HepG2 (cell line): Measurements from ENCODE around the gene FCAMR. TPM values are rescaled to one million over a fixed set of nuclear protein-coding genes. Genes with fewer than 3 reads are reported as not detected.

Experiments
- DRAP1 ChIP-seq: IDR thresholded peaks from 2 replicates; pipeline ENCODE4 v1.6.1; 2016; ENCODE audit warnings: missing genetic modification reagents, missing compliant biosample characterization
- ELF3 ChIP-seq: IDR thresholded peaks from 2 replicates; pipeline ENCODE4 v1.6.1; 2016; ENCODE audit warnings: missing genetic modification reagents, missing compliant biosample characterization
- HBP1 ChIP-seq: IDR thresholded peaks from 2 replicates; pipeline ENCODE4 v1.6.1; 2016; ENCODE audit warnings: low read depth, control low read depth
- LCORL ChIP-seq, 2 experiments: fragments of 450-650 bp in 1 of 2; sonication (generic) in 1 of 2; formaldehyde crosslinking in 1 of 2; IDR thresholded peaks; 2 replicates each; pipeline versions ENCODE4 v1.5.0 to v1.6.1; 2017 to 2020; ENCODE audit warnings: antibody characterized with exemption in 1 of 2, missing genetic modification reagents in 1 of 2
- POGZ ChIP-seq: sonication (generic); formaldehyde crosslinking; IDR thresholded peaks from 2 replicates; pipeline ENCODE4 v1.4.0; 2020; ENCODE audit warnings: mild to moderate bottlenecking, missing genetic modification reagents
- PPARG ChIP-seq: conservative IDR thresholded peaks from 2 replicates; pipeline ENCODE4 v1.6.1; 2016; ENCODE audit warnings: missing biosample characterization, missing genetic modification reagents
- SOX5 ChIP-seq: IDR thresholded peaks from 2 replicates; pipeline ENCODE4 v1.6.1; 2016; ENCODE audit warnings: borderline replicate concordance
- TAF1 ChIP-seq: sonication (generic); formaldehyde crosslinking; IDR thresholded peaks from 2 replicates; pipeline ENCODE4 v1.4.0; 2020; ENCODE audit warnings: missing genetic modification reagents
- TFDP1 ChIP-seq: IDR thresholded peaks from 2 replicates; pipeline ENCODE4 v1.6.1; 2016; ENCODE audit warnings: missing compliant biosample characterization, missing genetic modification reagents, borderline replicate concordance
- ZMYM4 ChIP-seq: sonication (generic); formaldehyde crosslinking; IDR thresholded peaks from 2 replicates; pipeline ENCODE4 v1.8.1; 2023; ENCODE audit warnings: mild to moderate bottlenecking, missing genetic modification reagents
- ZNF317 ChIP-seq: sonication (generic); formaldehyde crosslinking; IDR thresholded peaks from 2 replicates; pipeline ENCODE4 v1.5.0; 2020; ENCODE audit warnings: mild to moderate bottlenecking, missing genetic modification reagents
- ZNF660 ChIP-seq: sonication (generic); formaldehyde crosslinking; IDR thresholded peaks from 2 replicates; pipeline ENCODE4 v1.5.1; 2020; ENCODE audit warnings: mild to moderate bottlenecking, low read depth, missing genetic modification reagents, borderline replicate concordance
- ZNF777 ChIP-seq: sonication (generic); formaldehyde crosslinking; IDR thresholded peaks from 2 replicates; pipeline ENCODE4 v1.4.0; 2020; ENCODE audit warnings: missing genetic modification reagents
- ZNF878 ChIP-seq: sonication (generic); formaldehyde crosslinking; IDR thresholded peaks from 2 replicates; pipeline ENCODE4 v1.8.1; 2023; ENCODE audit warnings: mild to moderate bottlenecking, missing genetic modification reagents, moderate library complexity
- polyA plus RNA-seq, 8 experiments: library from polyadenylated mRNA; depleted of rRNA in 3 of 8; stranded (reverse) in 7 of 8; unstranded in 1 of 8; fragments of >200 nt; fragmentation: Illumina TruSeq in 4 of 8; extraction: Trizol in 4 of 8; gene quantifications; 2 replicates each; pipeline versions ENCODE4 v1.2.1 to v1.2.3, GENCODE V29; 2011 to 2016; ENCODE audit warnings: low read depth in 4 of 8, missing spikeins in 1 of 8, mixed read lengths in 1 of 8; ENCODE audit not compliant: insufficient read depth in 1 of 8
- total RNA-seq, 5 experiments: library from RNA; depleted of rRNA; stranded (reverse); fragments of >200 nt; fragmentation: Illumina TruSeq; extraction: Trizol; gene quantifications; 2 replicates each; pipeline ENCODE4 v1.2.3, GENCODE V29; 2016; ENCODE audit warnings: low read depth in 1 of 5
- TF ChIP-seq, protein P1 (sequence below): sonication (generic); formaldehyde crosslinking; IDR thresholded peaks from 2 replicates; pipeline ENCODE4 v1.4.0; 2020; ENCODE audit warnings: low read depth, missing genetic modification reagents
- TF ChIP-seq, protein P2 (sequence below): IDR thresholded peaks from 2 replicates; pipeline ENCODE4 v1.6.1; 2016; ENCODE audit warnings: missing compliant biosample characterization, missing genetic modification reagents, borderline replicate concordance
- TF ChIP-seq, protein P3 (sequence below): sonication (generic); formaldehyde crosslinking; IDR thresholded peaks from 2 replicates; pipeline ENCODE4 v1.8.0; 2022; ENCODE audit warnings: mild to moderate bottlenecking, missing genetic modification reagents

FCAMR gene
- total and polyA plus RNA-seq, 2 of the 13 experiments (the other 11 are each of a cell fraction or from before 2014, with no cell fraction given): not detected

GRCh38 chr1:206951318-206952100, 18.8 kb downstream of the FCAMR start (continued):
- TF ChIP-seq, protein P1, sequence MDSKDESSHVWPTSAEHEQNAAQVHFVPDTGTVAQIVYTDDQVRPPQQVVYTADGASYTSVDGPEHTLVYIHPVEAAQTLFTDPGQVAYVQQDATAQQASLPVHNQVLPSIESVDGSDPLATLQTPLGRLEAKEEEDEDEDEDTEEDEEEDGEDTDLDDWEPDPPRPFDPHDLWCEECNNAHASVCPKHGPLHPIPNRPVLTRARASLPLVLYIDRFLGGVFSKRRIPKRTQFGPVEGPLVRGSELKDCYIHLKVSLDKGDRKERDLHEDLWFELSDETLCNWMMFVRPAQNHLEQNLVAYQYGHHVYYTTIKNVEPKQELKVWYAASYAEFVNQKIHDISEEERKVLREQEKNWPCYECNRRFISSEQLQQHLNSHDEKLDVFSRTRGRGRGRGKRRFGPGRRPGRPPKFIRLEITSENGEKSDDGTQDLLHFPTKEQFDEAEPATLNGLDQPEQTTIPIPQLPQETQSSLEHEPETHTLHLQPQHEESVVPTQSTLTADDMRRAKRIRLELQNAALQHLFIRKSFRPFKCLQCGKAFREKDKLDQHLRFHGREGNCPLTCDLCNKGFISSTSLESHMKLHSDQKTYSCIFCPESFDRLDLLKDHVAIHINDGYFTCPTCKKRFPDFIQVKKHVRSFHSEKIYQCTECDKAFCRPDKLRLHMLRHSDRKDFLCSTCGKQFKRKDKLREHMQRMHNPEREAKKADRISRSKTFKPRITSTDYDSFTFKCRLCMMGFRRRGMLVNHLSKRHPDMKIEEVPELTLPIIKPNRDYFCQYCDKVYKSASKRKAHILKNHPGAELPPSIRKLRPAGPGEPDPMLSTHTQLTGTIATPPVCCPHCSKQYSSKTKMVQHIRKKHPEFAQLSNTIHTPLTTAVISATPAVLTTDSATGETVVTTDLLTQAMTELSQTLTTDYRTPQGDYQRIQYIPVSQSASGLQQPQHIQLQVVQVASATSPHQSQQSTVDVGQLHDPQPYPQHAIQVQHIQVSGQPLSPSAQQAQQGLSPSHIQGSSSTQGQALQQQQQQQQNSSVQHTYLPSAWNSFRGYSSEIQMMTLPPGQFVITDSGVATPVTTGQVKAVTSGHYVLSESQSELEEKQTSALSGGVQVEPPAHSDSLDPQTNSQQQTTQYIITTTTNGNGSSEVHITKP (CRISPR knock-in tag): peak; percentile 64; the same call in 1 of the 2 replicates
- TF ChIP-seq, protein P2, sequence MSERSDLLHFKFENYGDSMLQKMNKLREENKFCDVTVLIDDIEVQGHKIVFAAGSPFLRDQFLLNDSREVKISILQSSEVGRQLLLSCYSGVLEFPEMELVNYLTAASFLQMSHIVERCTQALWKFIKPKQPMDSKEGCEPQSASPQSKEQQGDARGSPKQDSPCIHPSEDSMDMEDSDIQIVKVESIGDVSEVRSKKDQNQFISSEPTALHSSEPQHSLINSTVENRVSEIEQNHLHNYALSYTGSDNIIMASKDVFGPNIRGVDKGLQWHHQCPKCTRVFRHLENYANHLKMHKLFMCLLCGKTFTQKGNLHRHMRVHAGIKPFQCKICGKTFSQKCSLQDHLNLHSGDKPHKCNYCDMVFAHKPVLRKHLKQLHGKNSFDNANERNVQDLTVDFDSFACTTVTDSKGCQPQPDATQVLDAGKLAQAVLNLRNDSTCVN: 0 out of 2 replicates have a peak, but pooled peaks have one; percentile 28
- TF ChIP-seq ZNF317 (CRISPR knock-in tag): 0 out of 2 replicates have a peak, but pooled peaks have one; percentile 25
- TF ChIP-seq ZNF878 (CRISPR knock-in tag): peak; percentile 73; the same call in 1 of the 2 replicates
- peak; percentile 9; the same call in 1 of the 2 replicates for TF ChIP-seq TAF1 (CRISPR knock-in tag)
- peak; percentile 43 for TF ChIP-seq POGZ (CRISPR knock-in tag)
- peak; percentile 56; the same call in 1 of the 2 replicates for TF ChIP-seq PPARG (CRISPR knock-in tag)
- TF ChIP-seq DRAP1 (CRISPR knock-in tag): peak; percentile 37; the same call in 1 of the 2 replicates
- no peak for TF ChIP-seq ZNF660 (CRISPR knock-in tag)
- peak; percentile 53; the same call in 1 of the 2 replicates for TF ChIP-seq ELF3 (CRISPR knock-in tag)
- no peak for TF ChIP-seq ZNF777 (CRISPR knock-in tag)
- TF ChIP-seq HBP1 (CRISPR knock-in tag): 0 out of 2 replicates have a peak, but pooled peaks have one; percentile 22
- TF ChIP-seq LCORL (IDR thresholded peaks at IDR 0.05): no peak
- TF ChIP-seq LCORL (CRISPR knock-in tag; IDR thresholded peaks at IDR 0.05): peak; percentile 65; the same call in 1 of the 2 replicates
- TF ChIP-seq, protein P3, sequence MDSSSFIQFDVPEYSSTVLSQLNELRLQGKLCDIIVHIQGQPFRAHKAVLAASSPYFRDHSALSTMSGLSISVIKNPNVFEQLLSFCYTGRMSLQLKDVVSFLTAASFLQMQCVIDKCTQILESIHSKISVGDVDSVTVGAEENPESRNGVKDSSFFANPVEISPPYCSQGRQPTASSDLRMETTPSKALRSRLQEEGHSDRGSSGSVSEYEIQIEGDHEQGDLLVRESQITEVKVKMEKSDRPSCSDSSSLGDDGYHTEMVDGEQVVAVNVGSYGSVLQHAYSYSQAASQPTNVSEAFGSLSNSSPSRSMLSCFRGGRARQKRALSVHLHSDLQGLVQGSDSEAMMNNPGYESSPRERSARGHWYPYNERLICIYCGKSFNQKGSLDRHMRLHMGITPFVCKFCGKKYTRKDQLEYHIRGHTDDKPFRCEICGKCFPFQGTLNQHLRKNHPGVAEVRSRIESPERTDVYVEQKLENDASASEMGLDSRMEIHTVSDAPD: peak; percentile 74; the same call in 1 of the 2 replicates
- TF ChIP-seq SOX5: peak; percentile 29; the same call in 1 of the 2 replicates
- TF ChIP-seq ZMYM4 (CRISPR knock-in tag): peak; percentile 47; the same call in 1 of the 2 replicates
- no peak for TF ChIP-seq TFDP1 (CRISPR knock-in tag)
